Sigmoid colon (tissue), 7 donors: ENCODE results near the gene NRP2. TPM values are rescaled to one million over a fixed set of nuclear protein-coding genes. Genes with fewer than 3 reads are reported as not detected.

ENCODE experiments used
- DNase-seq: peaks from one replicate; pipeline ENCODE4 v3.0.0-alpha.2; 2019
- H3K27ac ChIP-seq, 4 donors: fragments of 200-600 bp; sonication (generic); one replicate each; pipeline ENCODE4 v1.5.1; 2016 to 2019; ENCODE audit warnings: mild to moderate bottlenecking in 1 of 4
- H3K27me3 ChIP-seq, 3 donors: fragments of 200-600 bp; sonication (generic); one replicate each; pipeline ENCODE4 v1.5.1; 2019; ENCODE audit warnings: mild to moderate bottlenecking in 1 of 3
- H3K36me3 ChIP-seq, 4 donors: fragments of 200-600 bp; sonication (generic); one replicate each; pipeline ENCODE4 v1.5.1; 2016 to 2019
- H3K4me1 ChIP-seq, 4 donors: fragments of 200-600 bp; sonication (generic); one replicate each; pipeline ENCODE4 v1.5.1; 2017 to 2019
- H3K4me3 ChIP-seq, 4 donors: fragments of 200-600 bp; sonication (generic); one replicate each; pipeline ENCODE4 v1.5.1; 2017 to 2019; ENCODE audit warnings: mild to moderate bottlenecking in 2 of 4, moderate library complexity in 1 of 4
- H3K9me3 ChIP-seq, 4 donors: fragments of 200-600 bp in 3 of 4; sonication (generic) in 3 of 4; one replicate each; pipeline versions ENCODE4 v1.5.1 to v1.6.1; 2013 to 2019
- CTCF ChIP-seq, 4 experiments: fragments of 450-650 bp in 3 of 4; fragments of 200-600 bp in 1 of 4; IDR thresholded peaks; one replicate each; pipeline ENCODE4 v1.5.1; 2016 to 2019; ENCODE audit warnings: antibody characterized with exemption in 4 of 4, mild to moderate bottlenecking in 3 of 4, moderate library complexity in 2 of 4
- EP300 ChIP-seq, 4 donors: sonication (generic); formaldehyde crosslinking; IDR thresholded peaks; one replicate each; pipeline ENCODE4 v1.6.1; 2017; ENCODE audit warnings: antibody characterized with exemption in 4 of 4
- POLR2A ChIP-seq, 2 donors: fragments of 450-650 bp; IDR thresholded peaks; one replicate each; pipeline ENCODE4 v1.6.1; 2016; ENCODE audit warnings: antibody characterized with exemption in 2 of 2, mild to moderate bottlenecking in 2 of 2, moderate library complexity in 2 of 2
- POLR2AphosphoS5 ChIP-seq, 4 donors: sonication (generic); formaldehyde crosslinking; IDR thresholded peaks; one replicate each; pipeline ENCODE4 v1.6.1; 2017; ENCODE audit warnings: antibody characterized with exemption in 4 of 4
- WGBS, 2 donors: extraction: QIAGEN DNeasy Blood & Tissue Kit; methylation state at CpG; one replicate each; pipeline ENCODE4 v1.1.7; 2013; 5-methylcytosine and 5-hydroxymethylcytosine counted together
- intact Hi-C: fragments of 100-400 bp; cut with DNase I; formaldehyde crosslinking; loops from one replicate; pipeline ENCODE4 v1.15.1; 2023
- polyA plus RNA-seq, 3 donors: library from polyadenylated mRNA; stranded (reverse); fragments of 200-250 nt; gene quantifications; one replicate each; pipeline ENCODE4 v1.2.3, GENCODE V29; 2013
- total RNA-seq, 4 donors: library from RNA; depleted of rRNA; stranded (reverse); fragments of >200 nt; gene quantifications; one replicate each; pipeline ENCODE4 v1.1.0, GENCODE V29; 2016
- donor health status: healthy with polysubstance abuse.
- donor health status: Bipolar disorder and iron deficiency.
- donor health status: healthy.

Gene NRP2
- total and polyA plus RNA-seq, 7 donors, result 2.5 to 348 (median 207) TPM

GRCh38 chr2:205759257-205759656, 77.0 kb downstream of the NRP2 start:
- 84 to 86% methylated on average over 4 of the region's 4 CpGs for WGBS, 2 donors
- H3K27ac ChIP-seq, result peak overlapping the region; percentile 86 to 99 (median 94)
- TF ChIP-seq POLR2AphosphoS5 (IDR thresholded peaks at IDR 0.05) (peak in 2 of 4 donors; percentile 4 to 6), EP300 (IDR thresholded peaks at IDR 0.05) (peak in 1 of 4 donors; percentile 20), POLR2A (IDR thresholded peaks at IDR 0.05) (no peak)
- H3K9me3 ChIP-seq, result no peaks in the 10 kb centered on the region
- intact Hi-C loops, result loop anchor here (2.0 kb wide), 1 partner anchor 70 kb away; no protein-coding TSS in a partner anchor
- no peaks in the 10 kb centered on the region for H3K27me3 ChIP-seq
- H3K4me3 ChIP-seq, result no peak overlapping the region
- peaks cover 0 to 100% (median 90%) of the 10 kb centered on the region in 4 donors for H3K4me1 ChIP-seq
- DNase-seq, result peak; percentile 74
- H3K36me3 ChIP-seq, result peaks cover 8 to 70% (median 14%) of the 10 kb centered on the region in 4 donors

GRCh38 chr2:205759732-205760131, 77.4 kb downstream of the NRP2 start:
- TF ChIP-seq CTCF (IDR thresholded peaks at IDR 0.05) (no peak), EP300 (IDR thresholded peaks at IDR 0.05) (no peak), POLR2AphosphoS5 (IDR thresholded peaks at IDR 0.05) (no peak), POLR2A (IDR thresholded peaks at IDR 0.05) (no peak)
- Histone ChIP-seq H3K9me3 (no peaks in the 10 kb centered on the region), H3K36me3 (peaks cover 9 to 70% (median 15%) of the 10 kb centered on the region in 4 donors), H3K4me3 (no peak overlapping the region), H3K27me3 (no peaks in the 10 kb centered on the region), H3K27ac (peak overlapping the region; percentile 86 to 99 (median 94)), H3K4me1 (peaks cover 0 to 100% (median 90%) of the 10 kb centered on the region in 4 donors)
- DNase-seq, result no peak
- WGBS, 2 donors, result 95 to 96% methylated on average over 1 of the region's 1 CpG
- intact Hi-C loops, result loop anchor here (2.0 kb wide), 1 partner anchor 71 kb away; no protein-coding TSS in a partner anchor

GRCh38 chr2:205760157-205760556, 77.9 kb downstream of the NRP2 start:
- Histone ChIP-seq H3K4me1 (peaks cover 0 to 98% (median 89%) of the 10 kb centered on the region in 4 donors), H3K27me3 (no peaks in the 10 kb centered on the region), H3K9me3 (no peaks in the 10 kb centered on the region), H3K36me3 (peaks cover 12 to 70% (median 16%) of the 10 kb centered on the region in 4 donors), H3K27ac (peak overlapping the region; percentile 86 to 99 (median 94)), H3K4me3 (no peak overlapping the region)
- intact Hi-C loops, result no loop called here
- WGBS, 2 donors, result 89 to 92% methylated on average over 6 of the region's 6 CpGs
- TF ChIP-seq POLR2AphosphoS5 (IDR thresholded peaks at IDR 0.05) (peak in 3 of 4 donors; percentile 60 to 63 (median 61)), EP300 (IDR thresholded peaks at IDR 0.05) (no peak), POLR2A (IDR thresholded peaks at IDR 0.05) (no peak)
- no peak for DNase-seq

- H3K4me1 ChIP-seq, result peaks cover 0 to 98% (median 88%) of the 10 kb centered on the region in 4 donors
- intact Hi-C loops, result no loop called here
- no peak overlapping the region for H3K4me3 ChIP-seq
- H3K36me3 ChIP-seq, result peaks cover 13 to 77% (median 23%) of the 10 kb centered on the region in 4 donors
- no peaks in the 10 kb centered on the region for H3K9me3 ChIP-seq
- TF ChIP-seq POLR2AphosphoS5 (IDR thresholded peaks at IDR 0.05) (no peak), EP300 (IDR thresholded peaks at IDR 0.05) (no peak), CTCF (IDR thresholded peaks at IDR 0.05) (no peak), POLR2A (IDR thresholded peaks at IDR 0.05) (no peak)
- peak overlapping the region; percentile 86 to 99 (median 94) for H3K27ac ChIP-seq
- no peak for DNase-seq
- 90 to 95% methylated on average over 4 of the region's 4 CpGs for WGBS, 2 donors
- H3K27me3 ChIP-seq, result no peaks in the 10 kb centered on the region
Observed at GRCh38 chr2:205761421-205761820, 79.1 kb downstream of the NRP2 start.

GRCh38 chr2:205762881-205763280, 80.6 kb downstream of the NRP2 start:
- no peak overlapping the region for H3K4me3 ChIP-seq
- no peaks in the 10 kb centered on the region for H3K9me3 ChIP-seq
- intact Hi-C loops, result no loop called here
- peak overlapping the region; percentile 86 to 99 (median 94) for H3K27ac ChIP-seq
- H3K4me1 ChIP-seq, result peaks cover 0 to 98% (median 88%) of the 10 kb centered on the region in 4 donors
- TF ChIP-seq EP300 (IDR thresholded peaks at IDR 0.05), result no peak
- TF ChIP-seq POLR2AphosphoS5 (IDR thresholded peaks at IDR 0.05), result no peak
- no peak for TF ChIP-seq POLR2A (IDR thresholded peaks at IDR 0.05)
- no peak for TF ChIP-seq CTCF (IDR thresholded peaks at IDR 0.05)
- no peak for DNase-seq
- H3K27me3 ChIP-seq, result no peaks in the 10 kb centered on the region
- peaks cover 13 to 79% (median 26%) of the 10 kb centered on the region in 4 donors for H3K36me3 ChIP-seq
